Cerebellar cortex (tissue), 1 donor: ENCODE data around the gene OTULIN.
A peak's percentile ranks its signal among the peaks of the same experiment; 100 is the strongest.

Source experiments
- DNase-seq: peaks from one replicate; pipeline ENCODE4 v3.0.0-alpha.2; 2015; ENCODE audit warnings: low spot score

The OTULIN gene

GRCh38 chr5:14721990-14722656 is 57.6 kb downstream of the OTULIN start:
- DNase-seq, result no peak

- DNase-seq, result no peak
These were observed 58.4 kb downstream of the OTULIN start for GRCh38 chr5:14722923-14723322.

GRCh38 chr5:14723701-14724132 is 59.2 kb downstream of the OTULIN start:
- DNase-seq, result no peak

- no peak for DNase-seq
These were observed 60.1 kb downstream of the OTULIN start for GRCh38 chr5:14724633-14725032.

GRCh38 chr5:14726066-14726838 is 61.7 kb downstream of the OTULIN start:
- no peak for DNase-seq

- peak; percentile 87 for DNase-seq
These were observed 62.9 kb downstream of the OTULIN start for GRCh38 chr5:14727428-14727865.

GRCh38 chr5:14727928-14728458 is 63.5 kb downstream of the OTULIN start:
- no peak for DNase-seq

- no peak for DNase-seq
These were observed 64.0 kb downstream of the OTULIN start for GRCh38 chr5:14728459-14728938.

GRCh38 chr5:14729448-14730385 is 65.2 kb downstream of the OTULIN start:
- no peak for DNase-seq

GRCh38 chr5:14730466-14730865 is 65.9 kb downstream of the OTULIN start:
- no peak for DNase-seq

GRCh38 chr5:14730881-14731280 is 66.4 kb downstream of the OTULIN start:
- no peak for DNase-seq

- peak; percentile 68 for DNase-seq
These were observed 68.5 kb downstream of the OTULIN start for GRCh38 chr5:14732991-14733390.

- no peak for DNase-seq
These were observed 69.1 kb downstream of the OTULIN start for GRCh38 chr5:14733661-14734060.

- DNase-seq, result no peak
These were observed 69.9 kb downstream of the OTULIN start for GRCh38 chr5:14734396-14734795.

- no peak for DNase-seq
These were observed 71.4 kb downstream of the OTULIN start for GRCh38 chr5:14735944-14736343.

GRCh38 chr5:14737291-14737690 is 72.8 kb downstream of the OTULIN start:
- DNase-seq, result no peak

GRCh38 chr5:14738050-14738449 is 73.5 kb downstream of the OTULIN start:
- DNase-seq, result no peak

- no peak for DNase-seq
These were observed 75.0 kb downstream of the OTULIN start for GRCh38 chr5:14739538-14739937.

GRCh38 chr5:14739981-14740380 is 75.5 kb downstream of the OTULIN start:
- no peak for DNase-seq

- no peak for DNase-seq
These were observed 76.6 kb downstream of the OTULIN start for GRCh38 chr5:14741131-14741530.

- no peak for DNase-seq
These were observed 77.4 kb downstream of the OTULIN start for GRCh38 chr5:14741801-14742440.
